Mesenchymal stem cell (in vitro differentiated cells and primary cell): ENCODE data around the gene HOMER2.
A peak's percentile ranks its signal among the peaks of the same experiment; 100 is the strongest.

ENCODE experiments used
- DNase-seq: peaks from one replicate; pipeline ENCODE4 v3.0.0-alpha.2; 2013
- H2AFZ ChIP-seq: one replicate; pipeline ENCODE4 v1.6.1; 2013; ENCODE audit warnings: low read depth, mild to moderate bottlenecking, control low read depth, inconsistent platforms, low read length, moderate library complexity
- H2AK5ac ChIP-seq: 2 replicates; pipeline ENCODE4 v1.6.1; 2013; ENCODE audit warnings: low read length, moderate library complexity, mild to moderate bottlenecking, inconsistent platforms; ENCODE audit not compliant: severe bottlenecking
- H2BK120ac ChIP-seq: one replicate; pipeline ENCODE4 v1.6.1; 2013; ENCODE audit warnings: low read depth, mild to moderate bottlenecking, inconsistent platforms, low read length, moderate library complexity
- H2BK12ac ChIP-seq, 2 experiments: one replicate each; pipeline ENCODE4 v1.6.1; 2013; ENCODE audit warnings: inconsistent platforms in 2 of 2, low read length in 2 of 2, mild to moderate bottlenecking in 2 of 2, moderate library complexity in 2 of 2, control low read depth in 1 of 2
- H2BK15ac ChIP-seq: one replicate; pipeline ENCODE4 v1.6.1; 2013; ENCODE audit warnings: mild to moderate bottlenecking, low read depth, inconsistent platforms; ENCODE audit not compliant: poor library complexity, severe bottlenecking
- H2BK5ac ChIP-seq: 2 replicates; pipeline ENCODE4 v1.6.1; 2013; ENCODE audit warnings: low read depth, mild to moderate bottlenecking, low read length, control low read depth, inconsistent platforms; ENCODE audit not compliant: poor library complexity, severe bottlenecking
- H3K14ac ChIP-seq, 2 experiments: one replicate each; pipeline ENCODE4 v1.6.1; 2013; ENCODE audit warnings: inconsistent platforms in 2 of 2, low read length in 2 of 2, control low read depth in 1 of 2, mild to moderate bottlenecking in 1 of 2, moderate library complexity in 1 of 2
- H3K18ac ChIP-seq, 2 experiments: one replicate each; pipeline ENCODE4 v1.6.1; 2013; ENCODE audit warnings: inconsistent platforms in 2 of 2, low read length in 2 of 2, control low read depth in 1 of 2, low read depth in 1 of 2, mild to moderate bottlenecking in 1 of 2
- H3K23ac ChIP-seq, 2 experiments: one replicate each; pipeline ENCODE4 v1.6.1; 2013; ENCODE audit warnings: inconsistent platforms in 2 of 2, low read length in 2 of 2, mild to moderate bottlenecking in 2 of 2, moderate library complexity in 2 of 2, control low read depth in 1 of 2
- H3K27ac ChIP-seq: 2 replicates; pipeline ENCODE4 v1.5.1; 2013; ENCODE audit warnings: mild to moderate bottlenecking, moderate library complexity, low read length, control low read depth, inconsistent platforms; ENCODE audit not compliant: poor library complexity, severe bottlenecking
- H3K27me3 ChIP-seq, 2 experiments: 2 replicates each; pipeline versions ENCODE4 v1.6.1 to v1.7.0; 2013; ENCODE audit warnings: low read length in 2 of 2, mild to moderate bottlenecking in 2 of 2, moderate library complexity in 2 of 2, control low read depth in 1 of 2, inconsistent platforms in 1 of 2; ENCODE audit not compliant: control insufficient read depth in 1 of 2, insufficient read depth in 1 of 2
- H3K36me3 ChIP-seq, 2 experiments: 2 replicates each; pipeline versions ENCODE4 v1.6.1 to v1.7.0; 2013; ENCODE audit warnings: low read length in 2 of 2, control low read depth in 1 of 2, inconsistent platforms in 1 of 2, low read depth in 1 of 2, mild to moderate bottlenecking in 1 of 2; ENCODE audit not compliant: insufficient read depth in 2 of 2, control insufficient read depth in 1 of 2
- H3K4ac ChIP-seq, 2 experiments: one replicate each; pipeline ENCODE4 v1.6.1; 2013; ENCODE audit warnings: inconsistent platforms in 2 of 2, low read length in 2 of 2, mild to moderate bottlenecking in 2 of 2, moderate library complexity in 2 of 2, control low read depth in 1 of 2, low read depth in 1 of 2
- H3K4me1 ChIP-seq: 2 replicates; pipeline ENCODE4 v1.6.1; 2013; ENCODE audit warnings: low read depth, low read length, control low read depth; ENCODE audit not compliant: control insufficient read depth, insufficient read depth
- H3K4me2 ChIP-seq: 2 replicates; pipeline ENCODE4 v1.6.1; 2013; ENCODE audit warnings: low read length, mild to moderate bottlenecking, inconsistent platforms; ENCODE audit not compliant: poor library complexity, severe bottlenecking
- H3K4me3 ChIP-seq, 2 experiments: 2 replicates each; pipeline versions ENCODE4 v1.5.1 to v1.7.0; 2013; ENCODE audit warnings: low read length in 2 of 2, mild to moderate bottlenecking in 2 of 2, control low read depth in 1 of 2, low read depth in 1 of 2; ENCODE audit not compliant: insufficient read depth in 1 of 2
- H3K79me1 ChIP-seq: replicated peaks from 2 replicates; pipeline ENCODE4 v1.6.1; 2013; ENCODE audit warnings: mild to moderate bottlenecking, control low read depth, low read length, inconsistent platforms; ENCODE audit not compliant: poor library complexity, severe bottlenecking
- H3K9ac ChIP-seq: 2 replicates; pipeline ENCODE4 v1.7.0; 2013; ENCODE audit warnings: mild to moderate bottlenecking, low read length, moderate library complexity
- H3K9me3 ChIP-seq: 2 replicates; pipeline ENCODE4 v1.7.0; 2013; ENCODE audit warnings: mild to moderate bottlenecking, low read length; ENCODE audit not compliant: control insufficient read depth
- H4K8ac ChIP-seq: one replicate; pipeline ENCODE4 v1.6.1; 2013; ENCODE audit warnings: inconsistent platforms, mild to moderate bottlenecking, low read length, moderate library complexity
- H4K91ac ChIP-seq: one replicate; pipeline ENCODE4 v1.6.1; 2013; ENCODE audit warnings: mild to moderate bottlenecking, low read length, inconsistent platforms
- WGBS: methylation state at CpG from one replicate; pipeline ENCODE4 v1.1.7; 2013; ENCODE audit warnings: mixed read lengths; 5-methylcytosine and 5-hydroxymethylcytosine counted together

HOMER2 gene

DNA sequence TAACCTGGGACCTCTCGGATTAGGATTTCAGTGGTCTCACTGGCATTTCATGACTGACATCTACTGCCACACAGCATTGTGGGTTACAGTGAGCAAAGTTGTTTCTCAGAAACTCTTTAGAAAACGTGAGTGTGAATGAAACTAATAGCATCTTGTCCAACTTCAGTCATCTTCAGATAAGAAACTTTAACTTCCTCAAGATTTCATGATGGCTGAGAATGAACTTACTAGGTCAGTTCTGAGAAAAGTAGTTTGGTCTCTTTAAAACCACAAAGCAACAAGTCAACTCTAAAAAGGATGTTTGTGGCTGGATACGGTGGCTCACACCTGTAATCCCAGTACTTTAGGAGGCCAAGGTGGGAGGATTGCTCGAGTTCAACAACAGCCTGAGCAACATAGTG, 14.2 kb upstream of the HOMER2 start:
- Histone ChIP-seq H2BK15ac (no peak overlapping the region), H3K79me1 (no peaks in the 10 kb centered on the region), H2AK5ac (no peak overlapping the region), H3K23ac (no peak overlapping the region), H3K4ac (no peak overlapping the region), H3K27ac (no peak overlapping the region), H3K27me3 (no peaks in the 10 kb centered on the region), H2AFZ (no peak overlapping the region), H4K8ac (no peak overlapping the region), H3K36me3 (no peaks in the 10 kb centered on the region), H2BK5ac (no peak overlapping the region), H3K9me3 (no peaks in the 10 kb centered on the region), H3K18ac (no peak overlapping the region), H3K4me1 (no peaks in the 10 kb centered on the region), H4K91ac (no peak overlapping the region), H3K4me2 (no peak overlapping the region), H2BK120ac (no peak overlapping the region), H2BK12ac (no peak overlapping the region), H3K14ac (no peak overlapping the region), H3K4me3 (no peak overlapping the region), H3K9ac (no peak overlapping the region)
- DNase-seq, result no peak
- WGBS, result 100% methylated on average over 2 of the region's 4 CpGs

DNA sequence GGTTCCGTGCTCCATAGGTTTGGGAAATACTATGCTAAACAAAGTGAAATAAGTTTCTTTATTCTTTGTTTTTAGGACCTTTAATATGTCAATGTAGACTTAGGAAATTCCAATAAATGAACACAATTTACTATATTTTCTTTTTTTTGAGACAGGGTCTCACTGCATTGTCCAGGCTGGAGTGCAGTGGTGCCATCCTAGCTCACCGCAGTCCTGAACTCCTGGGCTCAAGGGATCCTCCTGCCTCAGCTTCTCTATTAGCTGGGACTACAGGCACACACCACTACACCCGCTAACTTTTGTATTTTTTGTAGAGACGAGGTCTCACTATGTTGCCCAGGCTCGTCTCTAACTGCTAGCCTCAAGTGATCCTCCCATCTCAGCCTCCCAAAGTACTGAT, 12.4 kb upstream of the HOMER2 start:
- no peak overlapping the region for H3K4me2 ChIP-seq
- no peak overlapping the region for H2AFZ ChIP-seq
- no peak for DNase-seq

DNA sequence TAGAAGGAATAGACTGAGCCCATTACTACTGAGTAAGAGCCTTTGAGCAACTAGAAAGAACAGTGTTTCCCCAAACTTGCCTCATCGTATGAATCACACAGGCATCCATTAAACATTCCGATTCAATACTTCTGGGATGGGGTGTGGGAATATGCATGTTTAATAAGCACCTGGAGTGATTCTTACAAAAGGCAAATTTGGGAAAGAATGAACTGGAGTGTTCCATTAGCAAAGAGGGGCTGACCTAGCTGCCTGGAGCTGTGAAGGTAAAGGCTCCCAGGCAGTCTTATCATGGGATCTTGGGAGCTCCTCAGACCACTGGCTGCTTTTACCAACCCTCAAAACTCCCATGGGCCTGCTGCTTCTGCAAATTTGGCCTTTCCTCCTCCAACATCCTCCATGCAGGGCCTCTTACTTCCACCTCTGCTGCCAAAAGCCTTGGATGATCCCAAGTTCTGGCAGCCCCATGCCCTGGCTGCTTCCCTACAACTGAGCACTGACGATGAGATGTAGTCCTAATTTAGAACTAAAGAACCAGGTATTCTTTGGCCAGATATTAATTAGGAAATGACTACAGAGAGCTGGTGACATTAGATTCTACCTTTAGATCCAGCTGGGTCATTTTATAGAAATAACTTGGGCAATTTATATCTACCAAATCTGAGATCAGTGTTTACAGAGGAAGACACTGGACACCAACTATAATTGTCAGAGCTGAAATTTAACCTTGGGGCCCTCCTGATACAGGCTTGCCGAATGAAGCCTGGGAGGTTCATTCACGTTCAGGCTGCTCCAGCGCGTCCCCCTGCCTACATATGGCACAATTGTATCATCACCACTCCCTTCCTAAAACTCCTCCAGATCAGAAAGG, 11.2 kb upstream of the HOMER2 start:
- Histone ChIP-seq H3K27me3 (peaks cover 0 to 10% of the 10 kb centered on the region in 2 experiments), H3K9me3 (no peaks in the 10 kb centered on the region), H2AFZ (no peak overlapping the region), H3K4me2 (no peak overlapping the region), H3K79me1 (no peaks in the 10 kb centered on the region), H3K4me3 (peak overlapping the region in 1 of 2 experiments; percentile 23), H2BK12ac (no peak overlapping the region), H3K14ac (no peak overlapping the region), H3K4me1 (no peaks in the 10 kb centered on the region), H3K9ac (peak overlapping the region; percentile 56), H4K8ac (no peak overlapping the region), H3K23ac (no peak overlapping the region), H3K4ac (no peak overlapping the region), H4K91ac (no peak overlapping the region), H3K27ac (no peak overlapping the region), H3K36me3 (no peaks in the 10 kb centered on the region), H2BK120ac (no peak overlapping the region), H2BK5ac (no peak overlapping the region), H2BK15ac (no peak overlapping the region), H2AK5ac (no peak overlapping the region), H3K18ac (no peak overlapping the region)
- no peak for DNase-seq
- 100% methylated on average over 2 of the region's 7 CpGs for WGBS

More for the DNA sequence above, 12.4 kb upstream of the HOMER2 start:
- Histone ChIP-seq H3K23ac (no peak overlapping the region), H3K79me1 (no peaks in the 10 kb centered on the region), H3K4me1 (no peaks in the 10 kb centered on the region), H2AK5ac (no peak overlapping the region), H3K4ac (no peak overlapping the region), H3K27me3 (peaks cover 0 to 9% of the 10 kb centered on the region in 2 experiments), H3K9me3 (no peaks in the 10 kb centered on the region), H3K18ac (no peak overlapping the region), H2BK12ac (no peak overlapping the region), H3K4me3 (no peak overlapping the region), H4K8ac (no peak overlapping the region), H2BK5ac (no peak overlapping the region), H3K14ac (no peak overlapping the region), H2BK120ac (no peak overlapping the region), H4K91ac (no peak overlapping the region), H3K9ac (no peak overlapping the region), H3K36me3 (no peaks in the 10 kb centered on the region), H3K27ac (no peak overlapping the region), H2BK15ac (no peak overlapping the region)
- 90% methylated on average over 5 of the region's 5 CpGs for WGBS

DNA sequence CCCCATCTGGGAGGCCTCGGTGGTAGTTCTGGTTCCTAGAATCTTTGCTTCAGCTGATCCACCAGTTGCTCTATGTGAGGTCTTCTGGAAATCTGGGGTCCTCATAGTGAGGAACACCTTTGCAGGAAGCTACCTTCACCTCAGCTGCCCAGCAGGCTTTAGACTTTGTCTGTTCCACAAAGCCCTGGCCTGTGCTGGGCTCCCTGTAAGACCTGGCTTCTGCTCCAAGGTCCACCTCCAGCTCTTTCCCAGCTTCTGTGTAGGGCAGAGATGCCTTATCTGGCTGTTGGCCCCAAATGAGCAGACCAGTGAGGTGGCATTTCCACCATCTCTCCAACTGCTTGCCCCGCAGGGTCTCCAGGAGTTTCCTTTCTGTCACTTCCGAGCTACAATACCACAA, 8.2 kb upstream of the HOMER2 start:
- no peaks in the 10 kb centered on the region for H3K9me3 ChIP-seq
- 90% methylated on average over 3 of the region's 3 CpGs for WGBS
- no peak overlapping the region for H3K4ac ChIP-seq
- no peak overlapping the region for H3K27ac ChIP-seq
- no peak overlapping the region for H3K4me2 ChIP-seq
- no peak overlapping the region for H2BK120ac ChIP-seq
- no peak overlapping the region for H2AK5ac ChIP-seq
- no peak overlapping the region for H2BK12ac ChIP-seq
- H3K18ac ChIP-seq, result no peak overlapping the region
- no peaks in the 10 kb centered on the region for H3K79me1 ChIP-seq
- H3K23ac ChIP-seq, result no peak overlapping the region
- no peak for DNase-seq
- H2AFZ ChIP-seq, result no peak overlapping the region
- H3K14ac ChIP-seq, result no peak overlapping the region
- no peaks in the 10 kb centered on the region for H3K4me1 ChIP-seq
- H3K36me3 ChIP-seq, result no peaks in the 10 kb centered on the region
- no peak overlapping the region for H4K8ac ChIP-seq
- no peak overlapping the region for H2BK15ac ChIP-seq
- no peak overlapping the region for H3K9ac ChIP-seq
- H2BK5ac ChIP-seq, result no peak overlapping the region
- no peak overlapping the region for H3K4me3 ChIP-seq
- peaks cover 0 to 10% of the 10 kb centered on the region in 2 experiments for H3K27me3 ChIP-seq
- H4K91ac ChIP-seq, result no peak overlapping the region
